GM12872 (cell line): ENCODE results near the gene ABHD2.

ENCODE experiments used
- CTCF ChIP-seq: IDR thresholded peaks from 3 replicates; pipeline ENCODE4 v1.5.1; 2011; ENCODE audit warnings: low read depth, mild to moderate bottlenecking, low read length, moderate library complexity; ENCODE audit not compliant: insufficient read depth

The ABHD2 gene

GRCh38 chr15:89070197-89071124 lies 17.8 kb upstream of the ABHD2 start:
- TF ChIP-seq CTCF: no peak

GRCh38 chr15:89071471-89071870 lies 16.8 kb upstream of the ABHD2 start:
- TF ChIP-seq CTCF: no peak

- TF ChIP-seq CTCF: no peak
Measured at GRCh38 chr15:89072277-89072869, 15.9 kb upstream of the ABHD2 start.

- TF ChIP-seq CTCF: no peak
Measured at GRCh38 chr15:89074402-89075012, 13.7 kb upstream of the ABHD2 start.

- TF ChIP-seq CTCF: no peak
Measured at GRCh38 chr15:89075101-89075640, 13.1 kb upstream of the ABHD2 start.

GRCh38 chr15:89075846-89076245 lies 12.4 kb upstream of the ABHD2 start:
- TF ChIP-seq CTCF: no peak

GRCh38 chr15:89077750-89078149 lies 10.5 kb upstream of the ABHD2 start:
- TF ChIP-seq CTCF: no peak
